GM21786 (cell line): Measurements from ENCODE around the gene KMT2C.

ENCODE experiments used
- ATAC-seq: cut with Tn5 transposase; IDR thresholded peaks from one replicate; pipeline ENCODE4 v1.9.1; 2021; ENCODE audit not compliant: unreplicated experiment

KMT2C gene

DNA sequence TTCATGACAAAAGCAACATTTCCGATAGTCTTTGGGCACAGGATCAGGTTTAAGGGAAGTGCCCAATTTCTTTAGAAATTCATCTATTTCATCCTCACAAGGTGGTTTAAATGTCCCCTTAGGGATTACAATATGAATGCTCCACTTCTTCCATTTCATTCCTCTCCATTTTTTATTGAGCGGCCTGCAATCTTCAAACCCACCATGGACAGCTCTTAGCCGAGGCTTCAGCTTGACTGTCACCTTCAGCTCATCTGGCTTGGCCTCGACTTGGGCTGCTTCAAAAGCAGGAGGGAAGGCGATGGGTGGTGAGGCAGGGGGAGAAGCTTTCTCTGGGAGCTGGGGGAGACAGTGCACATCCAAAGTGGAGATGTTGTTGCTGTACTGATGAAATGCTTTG lies 287.1 kb downstream of the KMT2C start:
- ATAC-seq: no peak

DNA sequence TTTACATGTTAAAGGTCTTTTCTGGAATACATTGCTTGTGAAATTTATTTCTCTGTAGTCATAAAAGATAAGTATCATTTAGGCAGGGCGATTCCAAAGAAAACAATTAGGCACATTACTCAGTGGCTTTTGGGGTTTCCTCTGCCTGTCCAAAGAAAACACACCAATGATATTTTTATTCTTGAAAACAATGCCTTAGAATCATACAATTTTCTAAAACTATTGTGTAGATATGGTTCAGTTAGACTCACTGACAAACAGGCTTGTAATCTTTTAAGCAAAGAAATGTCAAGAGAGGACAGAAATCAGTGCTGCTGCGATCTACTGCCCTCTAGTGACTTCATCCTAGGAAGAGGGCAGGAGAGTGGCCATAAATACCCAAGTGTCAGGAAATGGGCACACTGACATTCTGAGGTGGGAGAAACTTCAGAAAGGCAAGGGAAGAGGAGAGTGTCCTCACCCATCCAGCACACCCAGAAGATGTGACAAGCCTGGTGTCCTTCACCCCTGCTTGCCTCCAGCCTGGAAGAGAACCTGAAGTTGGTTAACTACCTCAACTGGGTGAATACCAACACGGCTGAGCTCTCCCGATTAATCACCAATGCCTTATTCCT lies 289.8 kb downstream of the KMT2C start:
- no peak for ATAC-seq

DNA sequence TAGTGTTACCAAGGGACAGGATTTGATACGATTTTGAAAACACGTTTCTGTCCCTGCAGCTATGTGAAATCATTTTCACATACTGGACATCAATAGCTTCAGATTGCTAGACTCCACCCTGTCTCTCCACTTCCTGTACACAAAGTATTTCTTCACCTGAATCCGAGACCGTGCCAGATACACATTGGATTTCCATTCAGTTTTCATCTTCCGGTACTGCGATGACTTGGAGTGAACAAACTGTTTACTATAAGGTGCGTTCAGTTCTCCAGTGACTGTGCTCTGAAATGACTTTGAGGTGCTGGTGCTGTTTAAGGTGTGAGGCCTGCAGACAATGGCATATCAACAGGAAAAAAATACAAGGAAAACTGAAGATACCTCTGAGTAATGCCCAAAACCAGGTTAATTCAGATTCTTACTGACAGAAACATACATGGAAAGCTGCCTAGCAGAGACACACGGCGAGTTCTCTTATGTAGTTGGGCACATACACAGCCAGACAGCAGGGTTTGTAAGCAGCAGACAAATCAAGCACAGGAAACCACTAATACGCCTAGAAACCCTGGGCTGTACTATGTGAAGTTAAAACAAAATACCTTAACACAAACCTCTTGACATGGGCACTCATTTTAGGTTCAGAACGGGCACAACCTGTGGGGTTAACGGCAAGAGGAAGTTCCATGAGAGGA lies 291.1 kb downstream of the KMT2C start:
- no peak for ATAC-seq

DNA sequence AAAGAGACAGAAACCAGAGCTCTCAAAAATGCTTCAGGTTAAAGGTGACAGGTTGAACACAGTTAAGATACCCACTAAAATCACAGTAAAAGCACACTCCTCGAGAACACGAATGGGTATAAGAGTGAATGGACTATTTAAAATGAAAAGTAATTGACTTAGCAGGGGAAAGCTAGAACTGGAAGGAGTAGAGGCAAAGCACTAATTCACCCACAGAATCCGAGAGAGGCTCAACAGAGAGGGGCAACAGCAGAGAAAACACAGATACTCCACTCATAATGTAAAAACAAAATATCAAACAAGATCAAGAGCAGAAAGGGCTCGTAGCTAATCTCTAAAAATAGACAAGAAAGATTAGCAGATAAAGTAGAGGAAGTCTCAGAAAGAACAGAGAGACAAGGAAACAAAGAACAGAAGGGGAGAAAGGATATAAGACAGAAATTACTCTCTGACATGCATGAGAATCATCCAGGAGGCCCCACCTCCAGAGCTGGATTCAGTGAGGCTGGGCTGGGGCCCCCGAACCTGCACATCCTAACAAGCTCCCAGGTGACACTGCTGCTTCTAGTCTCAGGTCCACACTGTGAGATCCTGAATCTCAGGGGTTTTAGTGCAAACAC lies 292.7 kb downstream of the KMT2C start:
- no peak for ATAC-seq

DNA sequence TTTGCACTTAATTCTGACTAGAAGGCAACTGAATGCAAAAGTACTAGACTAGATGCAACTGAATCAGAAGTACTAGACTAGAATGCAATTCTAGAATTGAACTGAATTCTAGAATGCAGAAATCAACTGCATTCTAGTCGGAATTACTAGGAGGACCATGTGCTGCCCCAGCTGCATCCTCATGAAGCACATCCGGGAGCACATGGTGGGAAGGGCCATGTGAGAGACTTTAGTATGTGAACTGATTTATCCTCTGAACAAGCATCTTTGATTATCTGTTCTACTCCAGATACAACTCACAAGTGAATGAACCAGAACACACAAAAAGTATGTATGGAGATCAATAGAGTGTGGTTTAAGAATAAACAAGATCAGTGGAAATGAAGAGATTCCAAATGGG lies 295.2 kb downstream of the KMT2C start:
- ATAC-seq: no peak

DNA sequence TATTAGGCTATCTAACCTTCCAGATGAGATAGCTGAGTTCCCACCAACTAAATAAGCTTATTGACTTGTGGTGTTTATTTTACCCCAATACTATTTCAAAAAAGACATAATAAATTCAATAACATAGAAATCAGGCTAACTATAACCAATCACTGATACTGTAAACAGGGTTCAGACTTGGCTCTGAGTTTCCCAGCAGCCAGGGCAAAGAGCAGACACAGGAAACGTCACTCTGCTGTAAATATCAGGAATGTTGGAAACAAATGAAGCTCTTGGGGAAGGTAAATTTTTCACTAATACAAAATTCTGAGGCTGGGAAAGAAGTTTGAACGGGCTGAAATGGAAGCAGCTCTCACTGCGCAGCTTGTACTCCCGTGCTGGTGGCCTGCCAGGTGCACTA lies 295.7 kb downstream of the KMT2C start:
- ATAC-seq: no peak

DNA sequence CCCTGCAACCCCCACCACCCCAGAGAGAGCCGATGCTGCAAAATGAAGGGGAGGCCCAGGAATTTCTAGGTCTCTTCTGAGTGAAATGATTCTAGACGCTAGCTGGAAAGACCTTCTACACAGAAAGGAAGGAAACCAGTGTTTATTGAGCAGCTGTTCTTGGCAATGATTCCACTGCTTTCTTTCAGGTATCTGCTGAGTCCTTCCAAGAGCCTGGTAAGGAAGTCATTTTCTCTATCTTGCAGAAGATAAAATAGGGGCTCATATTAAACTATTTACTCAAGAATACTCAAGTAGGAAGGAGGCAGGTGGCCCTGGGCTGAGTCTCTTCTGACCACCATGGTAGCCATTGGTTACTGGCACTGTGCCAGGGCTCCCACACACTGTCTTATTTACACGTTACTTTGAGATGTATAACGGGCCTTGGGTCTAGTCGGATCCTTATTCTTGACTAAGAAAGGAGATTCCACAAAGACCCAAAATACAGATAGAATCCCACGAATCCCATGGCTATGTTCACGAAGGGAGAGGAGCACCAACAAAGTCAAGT lies 298.3 kb downstream of the KMT2C start:
- no peak for ATAC-seq

DNA sequence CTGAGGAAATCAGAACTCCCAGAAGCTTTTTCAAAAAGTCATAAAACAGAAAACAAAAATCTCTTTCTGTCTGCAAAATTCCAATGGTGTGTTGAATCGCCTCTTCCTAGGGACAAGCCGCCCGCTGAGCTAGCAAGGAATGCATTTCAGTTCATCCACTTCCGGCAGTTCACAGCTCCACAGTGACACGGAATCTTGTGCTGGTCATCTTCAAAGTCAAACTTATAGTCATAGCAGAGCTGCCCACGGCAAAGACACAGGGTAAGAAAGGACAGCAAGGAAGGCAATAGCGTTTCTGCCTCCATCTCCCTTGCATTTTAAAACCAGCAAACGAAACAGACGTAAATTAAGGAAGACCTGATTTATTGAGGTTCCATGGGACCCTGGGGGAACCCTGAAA lies 299.1 kb downstream of the KMT2C start:
- no peak for ATAC-seq

DNA sequence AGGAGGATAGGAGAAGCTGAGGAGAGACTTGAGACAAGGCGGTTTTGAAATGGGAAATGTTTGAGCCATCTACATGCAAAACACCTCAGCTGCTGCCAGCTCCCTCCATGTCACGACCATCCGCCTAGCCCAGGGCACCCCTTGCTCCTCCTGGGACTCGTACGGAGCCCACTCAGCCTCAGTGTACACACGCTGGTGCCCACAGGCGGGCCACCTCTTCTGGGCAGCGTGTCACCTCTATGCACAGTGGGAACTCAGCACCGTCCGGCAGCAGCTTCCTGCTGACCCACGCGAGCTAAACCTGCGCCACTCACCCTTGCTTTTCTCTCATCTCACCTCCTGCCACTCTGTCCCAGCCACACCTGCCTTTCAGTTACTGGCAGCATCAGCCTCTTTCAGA lies 302.0 kb downstream of the KMT2C start:
- ATAC-seq: no peak

DNA sequence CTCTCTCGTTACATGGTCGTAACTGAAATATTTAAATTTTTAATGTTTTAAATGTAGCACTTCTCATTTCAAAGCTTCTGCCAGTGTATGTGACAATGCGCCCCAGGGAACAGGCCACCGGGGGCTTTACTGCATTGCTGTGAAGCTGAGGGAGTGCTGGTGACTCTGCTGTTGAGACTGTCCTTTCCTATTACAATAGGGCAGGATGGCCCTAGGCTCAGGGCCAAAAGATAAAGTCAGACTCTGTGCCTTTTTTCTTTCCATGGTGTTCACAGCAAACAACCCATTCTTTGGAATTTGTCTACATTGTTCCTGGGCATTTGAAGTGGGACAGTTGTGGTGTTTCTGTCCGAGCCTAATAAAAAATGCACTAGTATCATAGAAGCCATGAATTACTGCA lies 303.0 kb downstream of the KMT2C start:
- no peak for ATAC-seq

DNA sequence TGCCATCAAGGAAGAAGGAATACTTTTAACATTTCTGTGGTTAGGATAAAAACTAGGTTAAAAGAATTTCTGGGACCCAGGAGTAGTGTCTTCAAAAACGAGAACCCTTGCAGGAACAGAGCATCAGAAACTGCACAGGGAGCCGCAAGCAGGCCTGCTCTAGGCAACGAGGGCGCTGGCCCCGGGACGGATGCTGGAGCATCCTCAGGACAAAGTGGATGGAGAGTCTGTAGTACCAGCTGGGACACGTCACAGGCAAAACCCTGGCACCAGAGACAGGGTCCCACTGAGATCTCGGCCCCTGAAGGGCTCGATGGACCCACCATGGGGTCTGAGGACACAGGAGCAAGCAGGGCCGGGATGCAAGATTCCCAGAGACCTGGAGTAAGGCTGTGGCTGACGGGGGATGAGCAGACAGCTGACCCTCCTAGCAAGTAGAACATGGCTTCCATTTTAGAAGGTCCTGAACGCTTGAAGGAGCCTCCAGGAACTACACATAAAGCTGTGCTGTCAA lies 303.8 kb downstream of the KMT2C start:
- ATAC-seq: no peak

DNA sequence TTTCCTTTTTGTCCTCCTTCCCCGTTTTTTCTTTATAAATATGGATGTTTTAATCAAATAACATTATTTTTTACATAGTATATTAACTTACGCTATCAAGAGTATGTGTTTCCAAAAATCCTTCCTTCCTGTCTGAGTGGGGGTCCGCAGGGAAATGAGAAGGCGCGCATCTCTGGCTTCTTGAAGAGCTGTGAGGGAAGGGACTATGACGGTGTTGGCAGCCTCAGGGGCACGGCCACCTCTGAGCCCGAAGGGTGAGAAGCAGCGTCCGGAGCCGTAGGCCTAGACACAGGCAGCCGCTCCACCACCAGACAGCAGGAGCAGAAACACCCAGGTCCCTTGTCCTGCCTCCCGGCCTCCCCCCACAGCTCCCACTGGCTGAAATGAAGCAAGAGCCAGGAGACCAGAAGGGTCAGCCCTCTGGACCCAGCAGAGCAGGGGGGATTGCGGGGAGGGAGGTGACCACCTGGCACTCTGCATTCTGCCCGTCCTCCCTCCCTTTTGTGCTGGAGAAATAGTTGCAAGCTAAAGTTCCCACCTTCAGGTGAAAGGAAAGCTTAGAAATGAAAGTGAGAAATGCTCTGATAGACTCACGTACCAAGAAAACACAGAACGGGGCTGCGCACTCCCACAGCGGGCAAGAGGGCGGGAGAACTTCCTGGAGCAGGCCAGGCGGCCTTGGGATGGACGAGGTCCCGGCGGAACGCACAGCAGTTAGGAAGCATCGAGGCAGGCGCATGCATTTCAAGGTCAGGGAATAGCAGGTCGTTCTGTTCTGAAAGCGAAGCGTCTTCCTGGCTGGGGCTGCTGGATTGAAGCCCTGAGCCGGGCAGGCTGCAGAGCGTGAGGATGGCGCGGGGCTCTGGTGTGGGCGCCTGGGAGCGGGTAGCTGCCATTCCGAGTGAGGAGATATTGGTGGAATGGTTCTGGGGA lies 304.9 kb downstream of the KMT2C start:
- no peak for ATAC-seq

DNA sequence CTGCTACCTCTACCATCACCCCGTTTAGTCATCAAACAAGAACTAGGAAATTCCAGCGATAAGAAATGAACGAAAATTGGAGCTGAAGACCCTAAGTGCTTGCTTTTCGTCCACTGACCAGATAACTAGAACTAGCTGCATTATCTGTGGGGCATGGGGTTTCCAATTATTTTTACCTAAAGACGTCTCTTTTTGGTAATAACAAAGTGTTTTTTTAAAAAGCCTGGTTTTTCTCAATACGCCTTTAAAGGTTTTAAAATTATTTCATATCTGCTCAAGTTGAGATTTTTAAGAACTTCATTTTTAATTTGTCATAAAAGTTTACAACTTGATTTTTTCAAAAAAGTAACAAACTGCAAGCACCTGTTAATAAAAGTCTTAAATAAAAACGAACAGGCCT lies 306.1 kb downstream of the KMT2C start:
- ATAC-seq: no peak

DNA sequence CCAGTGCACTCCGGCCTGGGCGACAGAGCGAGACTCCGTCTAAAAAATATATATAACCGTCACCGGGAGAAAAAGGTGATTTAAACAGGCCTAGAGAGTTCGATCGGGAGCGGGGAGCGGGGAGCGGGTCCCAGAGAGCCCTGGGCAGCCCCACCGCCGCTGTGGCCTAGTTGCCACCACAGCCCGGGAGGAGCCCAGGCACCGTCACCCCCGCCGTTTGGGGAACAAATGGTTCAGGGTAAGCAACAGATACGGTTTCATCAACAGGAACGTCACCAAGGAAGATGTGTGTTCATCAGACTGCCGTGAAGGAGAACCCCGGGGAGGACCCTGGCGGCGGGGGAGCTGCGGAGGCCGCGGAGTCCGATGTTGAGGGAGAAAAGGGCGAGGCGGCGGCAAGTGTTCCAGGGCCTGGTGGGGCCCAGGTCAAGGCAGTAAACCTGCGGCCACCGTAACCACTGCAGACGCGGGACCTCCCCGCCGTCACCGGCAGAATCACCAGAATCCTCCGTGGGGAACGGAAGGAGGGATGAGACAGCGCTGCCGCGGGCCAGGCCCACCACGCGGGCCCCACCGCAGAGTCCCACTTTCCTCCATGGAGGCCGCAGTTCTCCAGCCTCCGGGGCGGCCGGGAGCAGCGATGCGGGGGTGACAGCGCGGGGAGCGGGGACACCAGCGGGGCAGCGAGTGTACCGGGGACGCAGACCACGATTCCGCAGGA lies 306.9 kb downstream of the KMT2C start:
- ATAC-seq: no peak

DNA sequence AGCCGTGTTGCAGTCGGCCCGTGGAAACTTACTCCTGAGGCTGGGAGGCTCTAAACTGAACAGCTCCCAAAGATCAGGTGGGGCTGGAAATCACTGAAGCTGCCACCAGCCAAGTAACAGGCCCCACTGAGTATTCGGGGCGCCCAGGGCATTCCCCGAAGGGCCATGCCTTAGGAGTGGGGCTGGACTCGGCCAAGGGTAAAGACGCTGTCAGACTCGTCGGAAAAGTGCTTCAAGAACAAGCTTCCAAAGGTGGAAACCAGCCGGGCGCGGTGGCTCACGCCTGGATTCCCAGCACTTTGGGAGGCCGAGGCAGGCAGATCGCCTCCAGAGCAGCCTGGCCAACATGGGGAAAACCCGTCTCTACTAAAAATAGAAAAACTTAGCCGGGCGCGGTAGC lies 307.6 kb downstream of the KMT2C start:
- no peak for ATAC-seq

DNA sequence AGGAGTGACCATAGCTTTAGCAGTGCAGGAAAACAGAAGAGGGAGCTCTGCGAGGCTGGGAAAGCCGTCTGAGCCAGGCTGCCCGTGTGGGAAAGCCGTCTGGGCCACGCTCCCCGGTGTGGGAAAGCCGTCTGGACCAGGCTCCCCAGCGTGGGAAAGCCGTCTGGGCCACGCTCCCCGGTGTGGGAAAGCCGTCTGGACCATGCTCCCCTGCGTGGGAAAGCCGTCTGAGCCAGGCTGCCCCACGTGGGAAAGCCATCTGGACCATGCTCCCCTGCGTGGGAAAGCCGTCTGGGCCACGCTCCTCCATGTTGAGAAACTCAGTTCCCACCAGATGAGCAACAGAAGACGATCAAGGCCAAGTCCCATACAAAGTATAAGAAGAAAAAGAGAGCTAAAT lies 308.6 kb downstream of the KMT2C start:
- ATAC-seq: no peak

DNA sequence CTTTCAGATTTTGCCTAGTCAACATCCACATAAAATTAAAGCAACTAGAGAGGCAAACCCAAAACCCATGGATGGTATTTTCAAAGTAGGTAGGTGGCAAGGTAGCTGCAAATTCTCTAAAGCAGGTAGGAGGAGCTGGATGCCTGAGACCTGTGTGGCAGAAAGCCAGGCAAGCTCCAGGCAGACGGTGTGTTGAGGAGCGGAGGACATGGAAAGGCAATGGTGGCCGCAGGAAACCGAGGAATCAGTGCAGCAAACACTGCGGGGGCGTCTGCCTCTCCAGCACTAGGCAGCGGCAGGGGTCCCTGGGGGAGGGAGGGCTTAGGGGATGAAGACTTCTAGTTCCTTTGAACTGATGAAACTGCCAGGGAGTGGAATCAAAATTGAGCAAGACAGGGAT lies 309.1 kb downstream of the KMT2C start:
- ATAC-seq: no peak

DNA sequence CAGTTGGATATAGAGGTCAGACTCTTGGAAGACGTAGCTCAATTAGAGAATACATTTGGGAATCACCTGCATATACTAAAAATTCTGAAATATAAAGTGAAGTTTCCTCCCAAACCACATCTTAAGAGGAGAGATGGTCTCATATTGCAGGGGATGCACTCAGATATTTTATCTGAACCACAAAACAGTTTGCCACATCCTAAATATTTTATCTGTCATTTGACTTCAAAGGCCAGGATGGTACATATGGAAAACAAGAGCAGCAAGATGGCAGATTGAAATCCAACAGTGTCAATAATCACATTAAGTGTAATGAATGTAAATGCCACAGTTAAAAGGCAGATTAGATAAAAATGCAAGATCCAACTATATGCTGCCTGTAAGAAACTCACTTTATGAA lies 313.3 kb downstream of the KMT2C start:
- no peak for ATAC-seq

DNA sequence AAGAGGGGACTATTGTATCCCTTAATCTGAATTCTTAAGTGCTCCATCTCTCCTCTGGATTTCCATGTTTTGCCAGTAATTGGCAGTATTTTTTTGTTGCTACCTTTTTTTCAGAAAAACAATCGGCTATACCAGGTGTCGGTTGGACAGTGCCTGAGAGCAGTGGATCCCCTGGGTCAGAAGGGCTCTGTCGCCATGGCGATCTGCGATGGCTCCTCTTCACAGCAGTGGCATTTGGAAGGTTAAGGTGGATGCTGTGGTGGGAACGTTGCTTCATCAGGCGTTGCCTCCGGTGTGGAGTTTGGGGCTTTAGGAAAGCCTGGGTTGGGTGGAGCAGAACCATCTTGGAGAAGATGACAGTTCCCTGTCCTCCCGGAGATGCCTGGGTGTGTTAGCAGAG lies 314.4 kb downstream of the KMT2C start:
- no peak for ATAC-seq

DNA sequence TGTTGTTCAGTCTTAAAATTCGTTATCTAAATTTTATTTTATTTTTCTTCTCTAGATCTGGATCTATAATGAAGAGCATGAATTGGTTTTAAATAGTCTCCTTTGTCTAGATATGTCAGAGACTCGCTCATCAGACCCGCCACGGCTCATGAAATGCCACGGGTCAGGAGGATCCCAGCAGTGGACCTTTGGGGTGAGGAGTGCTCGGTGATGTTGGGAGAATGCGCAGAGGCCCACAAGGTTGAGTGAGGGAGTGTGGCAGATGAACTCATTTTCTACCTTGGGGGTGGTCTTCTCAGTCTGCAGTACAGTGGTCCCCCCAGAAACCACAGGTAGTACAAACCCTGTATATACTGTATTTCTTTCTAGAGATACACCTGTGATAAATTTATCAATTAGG lies 315.0 kb downstream of the KMT2C start:
- no peak for ATAC-seq
